Measurements from ENCODE around the gene DOHH. TPM values are rescaled to one million over a fixed set of nuclear protein-coding genes. Genes with fewer than 3 reads are reported as not detected.

The DOHH gene
- total RNA-seq, 1 donor from 2014 or later = 8.5 TPM

GRCh38 chr19:3494051-3494450 is 6.4 kb downstream of the DOHH start:
- no peak overlapping the region for H3K27ac Mint-ChIP-seq (ENCODE audit: unreplicated experiment)
- TF ChIP-seq, protein P1, sequence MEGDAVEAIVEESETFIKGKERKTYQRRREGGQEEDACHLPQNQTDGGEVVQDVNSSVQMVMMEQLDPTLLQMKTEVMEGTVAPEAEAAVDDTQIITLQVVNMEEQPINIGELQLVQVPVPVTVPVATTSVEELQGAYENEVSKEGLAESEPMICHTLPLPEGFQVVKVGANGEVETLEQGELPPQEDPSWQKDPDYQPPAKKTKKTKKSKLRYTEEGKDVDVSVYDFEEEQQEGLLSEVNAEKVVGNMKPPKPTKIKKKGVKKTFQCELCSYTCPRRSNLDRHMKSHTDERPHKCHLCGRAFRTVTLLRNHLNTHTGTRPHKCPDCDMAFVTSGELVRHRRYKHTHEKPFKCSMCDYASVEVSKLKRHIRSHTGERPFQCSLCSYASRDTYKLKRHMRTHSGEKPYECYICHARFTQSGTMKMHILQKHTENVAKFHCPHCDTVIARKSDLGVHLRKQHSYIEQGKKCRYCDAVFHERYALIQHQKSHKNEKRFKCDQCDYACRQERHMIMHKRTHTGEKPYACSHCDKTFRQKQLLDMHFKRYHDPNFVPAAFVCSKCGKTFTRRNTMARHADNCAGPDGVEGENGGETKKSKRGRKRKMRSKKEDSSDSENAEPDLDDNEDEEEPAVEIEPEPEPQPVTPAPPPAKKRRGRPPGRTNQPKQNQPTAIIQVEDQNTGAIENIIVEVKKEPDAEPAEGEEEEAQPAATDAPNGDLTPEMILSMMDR (IDR thresholded peaks at IDR 0.05; ENCODE audit: partially characterized antibody, unreplicated experiment) = no peak
- H3K4me1 Mint-ChIP-seq (ENCODE audit: low read depth, unreplicated experiment) = no peaks in the 10 kb centered on the region
- no peak overlapping the region for H3K4me3 Mint-ChIP-seq (ENCODE audit: unreplicated experiment)
- H3K27me3 Mint-ChIP-seq (ENCODE audit: unreplicated experiment) = no peaks in the 10 kb centered on the region
- H3K9me3 Mint-ChIP-seq (ENCODE audit: unreplicated experiment) = no peaks in the 10 kb centered on the region
- DNase-seq = peak; percentile 59
- H3K36me3 Mint-ChIP-seq (ENCODE audit: unreplicated experiment) = no peaks in the 10 kb centered on the region

DNA sequence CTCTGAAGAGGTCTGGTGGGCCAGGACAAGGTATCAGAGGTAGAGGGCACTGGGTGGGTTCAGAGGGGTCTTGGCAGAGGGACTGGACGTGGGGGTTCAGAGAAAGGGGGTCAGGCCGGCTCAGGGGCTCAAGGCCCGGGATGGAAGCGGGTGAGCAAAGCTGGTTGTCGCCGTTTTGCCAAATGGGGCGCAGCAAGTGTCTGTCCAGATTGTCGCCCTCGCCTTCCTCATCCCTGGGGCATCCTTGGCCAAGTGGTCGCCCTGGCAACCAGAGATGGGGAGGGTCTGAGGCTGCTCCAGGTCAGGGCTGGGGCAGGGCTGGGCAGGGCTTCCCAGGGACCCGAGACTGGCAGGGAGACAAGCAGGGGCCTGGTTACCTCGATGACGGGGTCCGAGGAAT is 6.8 kb downstream of the DOHH start:
- H3K27me3 Mint-ChIP-seq (ENCODE audit: unreplicated experiment) = no peaks in the 10 kb centered on the region
- TF ChIP-seq, protein P1 (IDR thresholded peaks at IDR 0.05; ENCODE audit: partially characterized antibody, unreplicated experiment) = no peak
- no peaks in the 10 kb centered on the region for H3K36me3 Mint-ChIP-seq (ENCODE audit: unreplicated experiment)

DNA sequence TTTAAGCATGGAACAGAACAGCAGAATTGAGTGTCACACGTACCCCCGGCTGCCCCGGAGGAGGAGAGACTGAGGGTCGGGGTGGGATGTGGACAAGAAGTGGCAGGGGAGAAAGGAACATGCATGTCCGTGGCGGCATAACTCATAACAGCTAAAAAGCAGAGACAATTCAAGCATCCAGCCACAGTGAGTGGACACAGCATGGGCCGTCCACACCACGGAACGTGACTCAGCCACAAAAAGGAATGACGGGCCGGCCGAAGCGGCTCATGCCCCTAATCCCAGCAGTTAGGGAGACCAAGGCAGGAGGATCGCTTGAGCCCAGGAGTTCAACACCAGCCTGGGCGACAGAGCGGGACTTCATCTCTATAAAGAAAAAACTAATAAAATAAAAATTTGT is 7.6 kb downstream of the DOHH start:
- Mint-ChIP-seq H3K4me1 (ENCODE audit: low read depth, unreplicated experiment) (no peaks in the 10 kb centered on the region), H3K27ac (ENCODE audit: unreplicated experiment) (no peak overlapping the region), H3K4me3 (ENCODE audit: unreplicated experiment) (no peak overlapping the region), H3K27me3 (ENCODE audit: unreplicated experiment) (no peaks in the 10 kb centered on the region), H3K36me3 (ENCODE audit: unreplicated experiment) (peaks cover 3% of the 10 kb centered on the region), H3K9me3 (ENCODE audit: unreplicated experiment) (no peaks in the 10 kb centered on the region)
- DNase-seq = no peak
- TF ChIP-seq, protein P1 (IDR thresholded peaks at IDR 0.05; ENCODE audit: partially characterized antibody, unreplicated experiment) = no peak

More for the DNA sequence above, 6.8 kb downstream of the DOHH start:
- Mint-ChIP-seq H3K4me3 (ENCODE audit: unreplicated experiment) (no peak overlapping the region), H3K4me1 (ENCODE audit: low read depth, unreplicated experiment) (no peaks in the 10 kb centered on the region), H3K9me3 (ENCODE audit: unreplicated experiment) (no peaks in the 10 kb centered on the region), H3K27ac (ENCODE audit: unreplicated experiment) (no peak overlapping the region)
- no peak for DNase-seq

- Mint-ChIP-seq H3K27me3 (ENCODE audit: unreplicated experiment) (no peaks in the 10 kb centered on the region), H3K27ac (ENCODE audit: unreplicated experiment) (no peak overlapping the region), H3K4me1 (ENCODE audit: low read depth, unreplicated experiment) (no peaks in the 10 kb centered on the region), H3K9me3 (ENCODE audit: unreplicated experiment) (no peaks in the 10 kb centered on the region), H3K4me3 (ENCODE audit: unreplicated experiment) (no peak overlapping the region), H3K36me3 (ENCODE audit: unreplicated experiment) (peaks cover 5% of the 10 kb centered on the region)
- DNase-seq = no peak
- TF ChIP-seq, protein P1 (IDR thresholded peaks at IDR 0.05; ENCODE audit: partially characterized antibody, unreplicated experiment) = no peak
Measured at GRCh38 chr19:3492131-3492839, 8.2 kb downstream of the DOHH start.

DNA sequence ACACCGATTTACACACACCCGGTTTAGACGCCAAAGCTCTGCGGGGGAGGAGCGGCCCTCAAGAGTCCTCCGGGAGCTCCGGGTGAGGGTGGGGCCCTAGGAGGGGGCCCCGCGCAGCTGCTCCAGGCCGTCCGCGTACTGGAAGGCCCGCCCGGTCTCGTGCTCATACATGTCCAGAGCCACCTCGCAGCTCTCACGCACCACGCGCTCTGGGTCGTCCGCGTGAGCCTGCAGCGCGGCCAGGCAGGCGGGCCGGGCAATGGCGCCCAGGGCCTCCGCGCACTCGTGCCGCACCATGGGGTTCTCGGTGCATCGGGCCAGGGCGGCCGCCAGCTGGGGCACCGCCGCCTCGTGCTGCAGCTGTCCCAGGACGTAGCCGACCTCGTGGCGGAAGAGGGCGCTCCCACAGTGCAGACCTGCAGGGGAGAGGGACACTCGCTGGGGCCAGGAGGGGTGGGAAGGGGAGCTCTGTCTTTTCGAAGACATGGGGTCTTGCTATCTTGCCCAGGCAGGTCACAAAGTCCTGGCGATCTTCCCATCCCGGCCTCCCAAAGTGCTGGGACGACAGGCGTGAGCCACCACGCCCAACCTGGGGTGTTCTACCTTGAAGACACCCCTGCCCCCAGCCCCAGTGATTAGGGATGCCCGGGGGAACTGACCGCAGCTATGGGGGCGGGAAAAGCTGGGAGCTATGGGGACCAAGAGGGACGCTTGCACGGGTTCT is 8.9 kb downstream of the DOHH start:
- peaks cover 3% of the 10 kb centered on the region for H3K27me3 Mint-ChIP-seq (ENCODE audit: unreplicated experiment)
- H3K27ac Mint-ChIP-seq (ENCODE audit: unreplicated experiment) = no peak overlapping the region
- H3K4me1 Mint-ChIP-seq (ENCODE audit: low read depth, unreplicated experiment) = no peaks in the 10 kb centered on the region
- H3K36me3 Mint-ChIP-seq (ENCODE audit: unreplicated experiment) = peaks cover 5% of the 10 kb centered on the region
- no peaks in the 10 kb centered on the region for H3K9me3 Mint-ChIP-seq (ENCODE audit: unreplicated experiment)
- no peak for DNase-seq
- no peak overlapping the region for H3K4me3 Mint-ChIP-seq (ENCODE audit: unreplicated experiment)
- TF ChIP-seq, protein P1 (IDR thresholded peaks at IDR 0.05; ENCODE audit: partially characterized antibody, unreplicated experiment) = no peak
